ENCODE results near the gene GGA1. TPM values are rescaled to one million over a fixed set of nuclear protein-coding genes. Genes with fewer than 3 reads are reported as not detected.

The GGA1 gene
- total and polyA plus RNA-seq, 2 of the 4 experiments (the other 2 are of a cell fraction), result 17.2 to 48.5 TPM

DNA sequence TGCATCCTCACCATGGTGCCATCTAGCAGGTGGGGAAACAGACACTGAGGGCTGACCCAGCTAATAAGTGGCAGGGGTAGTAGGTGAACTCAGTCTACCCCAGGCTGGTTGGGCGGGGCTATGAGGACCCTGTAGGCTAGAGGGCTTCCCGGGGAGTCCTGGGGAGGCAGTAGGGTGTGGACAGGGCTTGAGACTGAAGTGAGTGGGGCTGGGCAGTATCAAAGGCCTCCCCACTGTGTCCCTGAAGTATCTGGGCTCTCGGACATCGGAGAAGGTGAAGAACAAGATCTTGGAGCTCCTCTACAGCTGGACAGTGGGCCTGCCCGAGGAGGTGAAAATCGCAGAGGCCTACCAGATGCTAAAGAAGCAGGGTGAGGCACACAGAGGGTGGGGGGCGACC, 11.4 kb downstream of the GGA1 start:
- H4K8ac ChIP-seq (ENCODE audit: low read depth in 2 of 2, low read length in 2 of 2), result no peak overlapping the region
- H3K36me3 ChIP-seq (ENCODE audit: control insufficient read depth, insufficient read depth, low read length), result peaks cover 54% of the 10 kb centered on the region
- dilution Hi-C loops (cut with HindIII; ENCODE audit: low sequenced_read_pairs, unreplicated experiment) (no loop called here), in situ Hi-C loops (cut with MboI; ENCODE audit: low sequenced_read_pairs) (no loop called here), intact Hi-C loops (cut with micrococcal nuclease) (no loop called here)
- H4K5ac ChIP-seq (ENCODE audit: low read depth, low read length), result no peak overlapping the region
- no peak overlapping the region for H2BK15ac ChIP-seq (ENCODE audit: low read depth, low read length)
- ChIA-PET POLR2A (ENCODE audit: unreplicated experiment) (no interaction called here), CTCF (no interaction called here)
- H2BK120ac ChIP-seq (ENCODE audit: low read depth, low read length), result no peak overlapping the region
- no peak overlapping the region for H2BK20ac ChIP-seq (ENCODE audit: low read depth, low read length)
- WGBS, 2 experiments (ENCODE audit: extremely low coverage in 2 of 2, insufficient read length in 1 of 2), result 100% methylated on average over 1 of the region's 7 CpGs; no CpG with 5 or more reads in 1 of the 2 experiments
- no peak overlapping the region for H4K91ac ChIP-seq (ENCODE audit: insufficient read depth, low read depth, low read length)
- no peak overlapping the region for H3K4me3 ChIP-seq (ENCODE audit: insufficient read depth, low read depth, low read length)
- no peak overlapping the region for H2AK5ac ChIP-seq (ENCODE audit: low read depth, low read length)
- no TSS peak for BruUV-seq (replicated peaks)
- H2BK5ac ChIP-seq (ENCODE audit: low read depth, low read length, poor library complexity, severe bottlenecking), result no peak overlapping the region
- no peak overlapping the region for H2AK9ac ChIP-seq (replicated peaks; ENCODE audit: low read depth, low read length, poor library complexity)
- no peak overlapping the region for H3K56ac ChIP-seq (ENCODE audit: extremely low read depth, insufficient read depth, low read length)
- no peaks in the 10 kb centered on the region for H3K9me1 ChIP-seq (ENCODE audit: insufficient read depth, low read length)
- H2AFZ ChIP-seq (replicated peaks; ENCODE audit: low read length, poor library complexity), result no peak overlapping the region
- no peaks in the 10 kb centered on the region for H4K20me1 ChIP-seq (ENCODE audit: insufficient read depth, low read length)
- H3K9me3 ChIP-seq (ENCODE audit: control insufficient read depth, insufficient read depth, low read length), result no peaks in the 10 kb centered on the region
- no peak overlapping the region for H3K23ac ChIP-seq (ENCODE audit: low read depth, low read length)
- H3K27me3 ChIP-seq (ENCODE audit: control insufficient read depth, insufficient read depth, low read length), result no peaks in the 10 kb centered on the region
- DNase-seq, result no peak
- H3K18ac ChIP-seq (ENCODE audit: low read depth, low read length), result no peak overlapping the region
- peaks cover 0 to 15% of the 10 kb centered on the region in 2 experiments; a peak in 2 of 4 replicates for H3K79me1 ChIP-seq (ENCODE audit: low read depth in 1 of 2, low read length in 2 of 2)
- no peak overlapping the region for H3K4me2 ChIP-seq (ENCODE audit: low read depth, low read length)
- H3K27ac ChIP-seq (ENCODE audit: insufficient read depth, low read length), result no peak overlapping the region
- H3K9ac ChIP-seq (ENCODE audit: low read depth, low read length), result no peak overlapping the region
- no peak overlapping the region for H3K14ac ChIP-seq (replicated peaks; ENCODE audit: low read depth, low read length)
- peaks cover 3% of the 10 kb centered on the region; the same call in 1 of the 2 replicates for H3K4me1 ChIP-seq (ENCODE audit: control insufficient read depth, insufficient read depth, low read length)
- TF ChIP-seq USF2 (IDR thresholded peaks at IDR 0.05; ENCODE audit: low read depth, low read length) (no peak), CHD1 (IDR thresholded peaks at IDR 0.05; ENCODE audit: low read depth, low read length) (no peak), RAD21 (IDR thresholded peaks at IDR 0.05; ENCODE audit: low read length) (no peak), POLR2A (IDR thresholded peaks at IDR 0.05; ENCODE audit: low read depth, low read length) (no peak), SMC3 (IDR thresholded peaks at IDR 0.05; ENCODE audit: low read depth, low read length) (no peak), NFE2L2 (IDR thresholded peaks at IDR 0.05; ENCODE audit: low read depth, low read length) (no peak), MAZ (IDR thresholded peaks at IDR 0.05; ENCODE audit: borderline replicate concordance, low read depth, low read length) (no peak), MAFK (IDR thresholded peaks at IDR 0.05; ENCODE audit: low read depth, low read length) (no peak), RCOR1 (IDR thresholded peaks at IDR 0.05; ENCODE audit: insufficient replicate concordance, low read length) (no peak), ELK1 (IDR thresholded peaks at IDR 0.05; ENCODE audit: borderline replicate concordance, low read depth, low read length) (no peak), FOS (IDR thresholded peaks at IDR 0.05; ENCODE audit: low read depth, low read length) (no peak)
- TF ChIP-seq, protein P1, sequence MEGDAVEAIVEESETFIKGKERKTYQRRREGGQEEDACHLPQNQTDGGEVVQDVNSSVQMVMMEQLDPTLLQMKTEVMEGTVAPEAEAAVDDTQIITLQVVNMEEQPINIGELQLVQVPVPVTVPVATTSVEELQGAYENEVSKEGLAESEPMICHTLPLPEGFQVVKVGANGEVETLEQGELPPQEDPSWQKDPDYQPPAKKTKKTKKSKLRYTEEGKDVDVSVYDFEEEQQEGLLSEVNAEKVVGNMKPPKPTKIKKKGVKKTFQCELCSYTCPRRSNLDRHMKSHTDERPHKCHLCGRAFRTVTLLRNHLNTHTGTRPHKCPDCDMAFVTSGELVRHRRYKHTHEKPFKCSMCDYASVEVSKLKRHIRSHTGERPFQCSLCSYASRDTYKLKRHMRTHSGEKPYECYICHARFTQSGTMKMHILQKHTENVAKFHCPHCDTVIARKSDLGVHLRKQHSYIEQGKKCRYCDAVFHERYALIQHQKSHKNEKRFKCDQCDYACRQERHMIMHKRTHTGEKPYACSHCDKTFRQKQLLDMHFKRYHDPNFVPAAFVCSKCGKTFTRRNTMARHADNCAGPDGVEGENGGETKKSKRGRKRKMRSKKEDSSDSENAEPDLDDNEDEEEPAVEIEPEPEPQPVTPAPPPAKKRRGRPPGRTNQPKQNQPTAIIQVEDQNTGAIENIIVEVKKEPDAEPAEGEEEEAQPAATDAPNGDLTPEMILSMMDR (conservative IDR thresholded peaks at IDR 0.05; ENCODE audit: low read depth, low read length), result no peak
- no peak overlapping the region for H3K4ac ChIP-seq (ENCODE audit: low read depth, low read length)
- no peak for ATAC-seq (ENCODE audit: low read depth)

Data from IMR-90 (cell line).